Stimulated activated CD4-positive, alpha-beta T cell treated with anti-CD3 and anti-CD28 coated beads, Interleukin-12 subunit alpha, Interleukin-12 subunit beta, amount 100 ng/mL, for 4 hours (primary cell): ENCODE results near the gene OR8B2.
"Not testable (repeated sequence)": the region's sequence is repeated elsewhere in the genome, so short reads cannot be mapped to it uniquely, and the experiment has no call there.

ENCODE experiments used
- DNase-seq: peaks from one replicate; pipeline ENCODE4 v3.0.0-alpha.2; 2020

OR8B2 gene, protein sequence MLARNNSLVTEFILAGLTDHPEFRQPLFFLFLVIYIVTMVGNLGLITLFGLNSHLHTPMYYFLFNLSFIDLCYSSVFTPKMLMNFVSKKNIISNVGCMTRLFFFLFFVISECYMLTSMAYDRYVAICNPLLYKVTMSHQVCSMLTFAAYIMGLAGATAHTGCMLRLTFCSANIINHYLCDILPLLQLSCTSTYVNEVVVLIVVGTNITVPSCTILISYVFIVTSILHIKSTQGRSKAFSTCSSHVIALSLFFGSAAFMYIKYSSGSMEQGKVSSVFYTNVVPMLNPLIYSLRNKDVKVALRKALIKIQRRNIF

GRCh38 chr11:124384399-124384798 lies at the start of gene OR8B2:
OR8B2 (minus strand) TSS chr11:124384499; CDS start chr11:124383343, 1,156 bp downstream.
- DNase-seq, result no peak

DNA sequence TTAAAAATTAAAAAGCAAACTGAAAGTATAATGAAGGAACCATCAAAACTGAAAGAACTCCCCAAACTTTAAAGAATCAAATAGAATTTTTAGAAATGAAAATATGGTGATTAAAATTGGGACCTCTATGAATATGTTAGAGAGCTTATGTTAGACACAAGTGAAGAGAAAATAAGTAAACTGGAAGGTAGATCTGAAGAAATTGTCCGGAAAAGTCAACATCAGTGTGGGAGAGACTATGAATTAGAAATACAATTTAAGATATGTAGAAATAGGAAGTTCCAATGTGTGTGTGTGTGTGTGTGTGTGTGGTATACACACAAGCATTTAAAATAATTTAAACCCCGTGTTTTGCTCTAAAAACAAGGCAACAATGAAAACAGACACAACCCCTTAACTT lies 45.3 kb upstream of the OR8B2 start:
- DNase-seq, result no peak

DNA sequence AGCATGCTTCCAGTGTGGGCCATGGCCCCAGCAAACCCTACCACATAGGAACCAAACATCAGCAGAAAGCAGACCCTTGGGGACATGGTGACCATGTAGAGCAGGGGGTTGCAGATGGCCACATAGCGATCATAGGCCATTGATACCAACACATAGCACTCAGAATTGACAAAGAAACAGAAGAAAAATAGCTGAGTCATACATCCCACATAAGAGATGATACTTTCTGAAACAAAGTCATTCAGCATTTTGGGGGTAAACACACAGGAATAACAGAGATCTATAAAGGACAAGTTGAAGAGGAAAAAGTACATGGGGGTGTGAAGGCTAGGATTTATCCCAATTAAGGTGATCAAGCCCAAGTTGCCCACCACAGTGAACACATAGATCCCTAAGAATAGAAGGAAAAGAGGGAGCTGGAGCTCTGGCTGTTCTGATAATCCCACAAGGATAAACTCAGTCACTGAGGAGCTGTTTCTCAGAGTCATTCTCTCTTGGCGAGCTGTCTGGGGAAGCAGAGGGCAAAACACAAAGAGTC lies 40.2 kb upstream of the OR8B2 start, which contains the start of gene OR8B4:
OR8B4 (minus strand) TSS at position 488 of the 538 bp plus-strand sequence; CDS start at position 488, 0 bp downstream.
- DNase-seq, result no peak

GRCh38 chr11:124421043-124421442 lies 36.7 kb upstream of the OR8B2 start:
- no peak for DNase-seq

GRCh38 chr11:124415356-124415923 lies 31.1 kb upstream of the OR8B2 start:
- no peak for DNase-seq

- no peak for DNase-seq
These were observed 25.6 kb upstream of the OR8B2 start for GRCh38 chr11:124409906-124410305.

DNA sequence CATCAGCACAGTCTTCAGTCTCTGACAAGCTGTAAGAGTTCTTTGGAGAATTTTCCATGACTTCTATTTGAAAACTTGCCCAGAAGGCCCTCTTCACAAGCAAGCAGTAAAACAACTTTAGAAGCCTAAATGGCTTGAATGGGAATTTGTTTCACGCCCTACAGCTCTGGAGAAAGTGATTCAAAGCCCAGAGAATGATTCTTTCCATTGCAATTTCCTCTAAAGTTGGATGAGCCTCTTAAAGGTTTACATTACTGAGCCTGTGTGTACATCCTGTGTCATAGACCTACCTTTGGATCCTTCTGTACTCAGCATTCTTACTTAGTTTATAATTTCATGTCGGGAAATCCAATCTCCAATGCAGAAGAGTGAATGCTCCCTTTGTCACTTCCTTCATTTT lies 21.3 kb upstream of the OR8B2 start:
- no peak for DNase-seq

- DNase-seq, result not testable (repeated sequence)
These were observed 18.9 kb upstream of the OR8B2 start for GRCh38 chr11:124403186-124403585.

GRCh38 chr11:124402326-124402922 lies 18.1 kb upstream of the OR8B2 start:
- DNase-seq, result peak; percentile 20

DNA sequence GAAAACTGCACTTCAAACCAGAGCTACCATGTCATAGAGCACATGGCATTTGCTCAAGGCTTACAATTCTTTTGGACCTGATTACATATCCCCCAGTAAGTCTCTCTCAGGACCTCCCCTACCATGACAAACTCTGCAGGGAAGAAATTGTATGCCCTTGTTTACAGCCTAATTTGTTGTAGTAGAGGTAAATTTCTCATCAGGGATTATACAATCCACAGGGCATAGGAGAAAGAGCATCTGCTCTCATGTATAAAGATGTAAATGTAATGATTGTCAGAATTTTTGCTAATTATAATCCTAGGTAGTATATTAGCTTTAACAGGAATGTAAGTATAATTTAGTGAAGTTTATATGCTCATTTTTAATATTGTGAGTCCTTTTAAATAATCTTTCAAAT lies 14.6 kb upstream of the OR8B2 start, which contains the start of gene OR8B3:
OR8B3 (minus strand) TSS at position 101 of the 400 bp plus-strand sequence. CDS start 1,673 bp downstream, outside the sequence.
- no peak for DNase-seq

GRCh38 chr11:124396847-124397246 lies 12.5 kb upstream of the OR8B2 start:
- not testable (repeated sequence) for DNase-seq

DNA sequence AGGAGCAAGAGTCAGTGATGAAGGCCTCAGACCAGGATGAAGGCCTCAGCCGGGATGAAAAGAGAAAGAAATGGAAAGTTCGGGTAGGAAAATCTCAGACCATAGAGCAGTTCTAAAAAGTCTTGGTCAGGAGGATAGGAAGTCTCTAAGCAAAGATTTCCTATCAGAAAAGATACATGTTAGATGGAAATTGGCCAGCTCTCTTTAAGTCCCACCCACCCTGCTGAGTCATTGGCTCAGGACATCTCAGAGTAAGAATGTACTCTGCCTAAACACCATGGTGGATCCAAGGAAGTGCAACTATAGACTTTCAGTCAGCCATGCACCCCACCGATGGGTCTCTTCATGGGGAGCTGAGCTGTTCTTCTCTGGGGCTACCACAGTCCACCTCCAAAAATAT lies 10.1 kb upstream of the OR8B2 start:
- DNase-seq, result no peak

DNA sequence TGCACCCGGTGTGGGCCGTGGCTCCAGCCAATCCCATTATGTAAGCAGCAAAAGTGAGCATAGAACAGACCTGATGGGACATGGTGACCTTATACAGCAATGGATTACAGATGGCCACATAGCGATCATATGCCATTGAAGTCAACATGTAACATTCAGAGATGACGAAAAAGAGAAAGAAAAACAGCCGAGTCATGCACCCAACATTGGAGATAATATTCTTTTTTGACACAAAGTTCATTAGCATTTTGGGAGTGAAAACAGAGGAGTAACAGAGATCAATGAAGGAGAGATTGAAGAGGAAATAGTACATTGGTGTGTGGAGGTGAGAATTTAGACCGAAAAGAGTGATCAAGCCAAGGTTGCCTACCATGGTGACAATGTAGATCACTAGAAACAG lies 1.4 kb downstream of the OR8B2 start:
- not testable (repeated sequence) for DNase-seq

GRCh38 chr11:124380585-124380984 lies 3.7 kb downstream of the OR8B2 start:
- DNase-seq, result no peak

- no peak for DNase-seq
These were observed 8.0 kb downstream of the OR8B2 start for GRCh38 chr11:124376280-124376679.

- DNase-seq, result no peak
These were observed 24.7 kb downstream of the OR8B2 start for GRCh38 chr11:124359566-124359965.

DNA sequence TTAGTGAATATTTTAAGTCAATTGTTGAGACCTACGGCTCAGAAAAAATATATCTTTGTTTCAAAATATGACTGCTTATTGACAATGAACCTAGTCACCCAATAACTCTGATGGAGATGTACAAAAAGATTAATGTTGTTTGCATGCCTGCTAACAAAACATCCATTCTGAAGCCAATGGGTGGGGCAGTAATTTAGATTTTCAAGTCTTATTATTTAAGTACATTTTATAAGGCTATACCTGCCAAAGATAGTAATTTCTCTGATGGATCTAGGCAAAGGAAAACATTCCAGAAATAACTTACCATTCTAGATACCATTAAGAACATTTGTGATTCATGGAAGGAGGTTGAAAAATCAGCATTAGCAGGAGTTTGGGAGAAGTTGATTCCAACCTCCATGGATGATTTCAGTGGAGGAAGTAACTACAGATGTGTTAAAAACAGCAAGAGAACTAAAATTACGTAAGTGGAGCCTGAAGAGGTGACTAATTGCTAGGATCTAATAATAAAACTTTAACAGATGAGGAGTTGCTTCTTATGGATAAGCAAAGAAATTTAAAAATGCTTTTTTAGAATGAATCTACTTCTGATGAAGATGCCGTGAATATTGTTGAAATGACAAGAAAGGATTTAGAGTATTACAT lies 37.9 kb downstream of the OR8B2 start:
- no peak for DNase-seq

DNA sequence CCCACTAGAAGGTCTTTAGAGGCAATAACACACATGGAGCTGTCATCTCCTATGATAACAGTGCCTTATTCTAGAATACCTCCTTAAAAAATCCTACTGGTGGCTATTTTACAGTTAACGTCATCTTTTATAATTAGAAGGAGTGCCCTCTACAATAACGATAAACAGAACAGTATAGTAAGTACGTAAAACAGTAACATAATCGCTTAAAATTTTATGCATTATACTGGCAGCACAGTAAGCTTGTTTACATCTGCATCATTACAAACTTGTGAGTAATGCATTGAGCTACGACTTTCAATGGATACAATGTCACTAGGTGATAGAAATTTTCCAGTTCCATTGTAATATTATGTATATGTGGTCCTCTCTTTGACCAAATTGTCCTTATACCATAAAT lies 40.0 kb downstream of the OR8B2 start:
- no peak for DNase-seq

- DNase-seq, result no peak
These were observed 44.2 kb downstream of the OR8B2 start for GRCh38 chr11:124340142-124340447.

DNA sequence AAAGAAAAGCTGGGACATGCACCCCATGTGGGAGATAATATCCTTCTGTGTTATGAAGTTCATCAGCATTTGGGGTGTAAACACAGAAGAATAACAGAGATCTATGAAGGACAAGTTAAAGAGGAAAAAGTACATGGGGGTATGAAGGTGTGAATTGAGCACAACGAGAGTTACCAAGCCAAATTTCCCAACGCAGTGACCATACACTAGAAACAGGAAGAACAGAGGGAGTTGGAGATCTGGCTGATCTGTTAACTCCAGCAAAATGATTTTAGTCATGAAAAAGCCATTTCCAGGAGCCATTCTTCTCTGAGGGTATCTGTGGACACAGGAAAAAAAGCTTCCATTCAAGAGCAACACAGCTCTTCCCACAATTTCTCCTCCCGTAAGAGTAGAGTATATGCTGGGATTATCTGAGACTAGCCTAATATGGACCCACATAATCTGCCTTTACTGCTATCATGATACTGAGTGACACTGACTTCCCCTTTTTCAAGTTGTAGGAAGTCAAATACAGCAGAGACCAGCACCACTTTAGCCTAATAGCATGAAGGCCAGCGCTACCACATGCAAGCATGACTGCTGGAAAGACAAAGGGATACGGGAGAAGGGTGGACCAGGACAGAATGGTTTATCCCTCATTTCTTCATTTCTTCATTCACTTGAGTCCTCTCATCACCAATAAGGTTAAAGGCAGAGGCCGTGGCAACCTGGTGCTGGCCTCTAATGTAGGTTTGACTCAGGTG lies 44.7 kb downstream of the OR8B2 start:
- DNase-seq, result no peak
